ENCODE results near the gene BBS9.

BBS9 gene

GRCh38 chr7:33596686-33597085 is 467.3 kb downstream of the BBS9 start:
- no peaks in the 10 kb centered on the region for H3K36me3 ChIP-seq (ENCODE audit: insufficient read depth, low read length)
- H3K9me3 ChIP-seq (ENCODE audit: low read length): no peaks in the 10 kb centered on the region
- H3K27me3 ChIP-seq (ENCODE audit: insufficient read depth, low read length): no peaks in the 10 kb centered on the region
- H2AFZ ChIP-seq (ENCODE audit: low read depth, low read length): no peak overlapping the region
- no peak overlapping the region for H3K4me3 ChIP-seq (ENCODE audit: low read length)
- H3K4me1 ChIP-seq (ENCODE audit: insufficient read depth, low read length): no peaks in the 10 kb centered on the region

- no peaks in the 10 kb centered on the region for H3K27me3 ChIP-seq (ENCODE audit: insufficient read depth, low read length)
- H3K36me3 ChIP-seq (ENCODE audit: insufficient read depth, low read length): no peaks in the 10 kb centered on the region
- no peak overlapping the region for H2AFZ ChIP-seq (ENCODE audit: low read depth, low read length)
- H3K4me1 ChIP-seq (ENCODE audit: insufficient read depth, low read length): no peaks in the 10 kb centered on the region
- no peaks in the 10 kb centered on the region for H3K9me3 ChIP-seq (ENCODE audit: low read length)
- H3K4me3 ChIP-seq (ENCODE audit: low read length): no peak overlapping the region
These were observed 467.8 kb downstream of the BBS9 start for GRCh38 chr7:33597181-33597580.

DNA sequence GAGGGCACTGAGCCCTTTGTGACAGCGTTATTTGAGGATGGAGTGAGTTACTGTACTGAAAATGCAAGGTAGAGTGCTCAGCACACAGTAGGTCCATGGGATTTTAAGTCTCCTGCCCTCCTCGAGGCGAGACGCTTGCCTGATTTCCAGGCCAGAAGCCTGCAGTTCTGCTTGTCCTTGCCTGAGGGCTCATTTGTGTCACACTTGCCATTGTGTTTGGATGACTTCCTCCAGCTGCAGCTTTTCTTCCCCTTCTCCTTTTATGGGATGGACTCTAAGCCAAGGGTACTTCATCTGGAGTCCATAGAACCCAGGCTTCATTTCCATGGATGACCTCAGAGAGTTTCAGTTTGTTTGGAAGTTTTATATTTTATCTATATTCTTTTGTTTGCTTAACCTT is 471.7 kb downstream of the BBS9 start:
- Histone ChIP-seq H2AFZ (ENCODE audit: low read depth, low read length) (no peak overlapping the region), H3K9me3 (ENCODE audit: low read length) (no peaks in the 10 kb centered on the region), H3K4me3 (ENCODE audit: low read length) (no peak overlapping the region), H3K27me3 (ENCODE audit: insufficient read depth, low read length) (no peaks in the 10 kb centered on the region), H3K36me3 (ENCODE audit: insufficient read depth, low read length) (no peaks in the 10 kb centered on the region), H3K4me1 (ENCODE audit: insufficient read depth, low read length) (no peaks in the 10 kb centered on the region)

GRCh38 chr7:33601884-33602283 is 472.5 kb downstream of the BBS9 start:
- Histone ChIP-seq H3K4me3 (ENCODE audit: low read length) (no peak overlapping the region), H3K9me3 (ENCODE audit: low read length) (no peaks in the 10 kb centered on the region), H3K4me1 (ENCODE audit: insufficient read depth, low read length) (no peaks in the 10 kb centered on the region), H3K36me3 (ENCODE audit: insufficient read depth, low read length) (no peaks in the 10 kb centered on the region), H3K27me3 (ENCODE audit: insufficient read depth, low read length) (no peaks in the 10 kb centered on the region), H2AFZ (ENCODE audit: low read depth, low read length) (no peak overlapping the region)

- Histone ChIP-seq H3K4me3 (ENCODE audit: low read length) (no peak overlapping the region), H3K9me3 (ENCODE audit: low read length) (no peaks in the 10 kb centered on the region), H3K27me3 (ENCODE audit: insufficient read depth, low read length) (no peaks in the 10 kb centered on the region), H3K36me3 (ENCODE audit: insufficient read depth, low read length) (no peaks in the 10 kb centered on the region), H2AFZ (ENCODE audit: low read depth, low read length) (no peak overlapping the region), H3K4me1 (ENCODE audit: insufficient read depth, low read length) (no peaks in the 10 kb centered on the region)
These were observed 474.7 kb downstream of the BBS9 start for GRCh38 chr7:33604056-33604455.

DNA sequence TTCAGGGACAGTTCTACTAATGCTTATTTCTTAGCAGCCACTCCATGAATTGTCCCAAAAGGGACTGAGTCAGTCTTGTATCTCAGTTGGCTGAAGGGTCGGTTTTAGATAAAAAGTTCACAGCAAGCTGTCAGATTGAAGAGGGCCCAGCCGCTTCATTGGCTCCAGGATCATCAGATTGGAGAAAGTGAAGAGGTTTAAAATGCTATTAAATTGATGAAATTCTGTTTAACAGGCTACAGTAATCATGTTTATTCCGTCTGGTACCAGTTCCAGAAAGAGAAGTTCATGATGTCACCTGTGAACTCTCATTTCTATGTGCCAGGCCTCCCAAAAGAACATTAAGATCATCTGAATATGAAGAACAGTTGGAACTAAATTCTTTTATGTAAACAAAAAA is 481.6 kb downstream of the BBS9 start:
- H3K27me3 ChIP-seq (ENCODE audit: insufficient read depth, low read length): no peaks in the 10 kb centered on the region
- H3K4me3 ChIP-seq (ENCODE audit: low read length): no peak overlapping the region
- no peaks in the 10 kb centered on the region for H3K36me3 ChIP-seq (ENCODE audit: insufficient read depth, low read length)
- no peaks in the 10 kb centered on the region for H3K9me3 ChIP-seq (ENCODE audit: low read length)
- H2AFZ ChIP-seq (ENCODE audit: low read depth, low read length): no peak overlapping the region
- H3K4me1 ChIP-seq (ENCODE audit: insufficient read depth, low read length): no peaks in the 10 kb centered on the region

DNA sequence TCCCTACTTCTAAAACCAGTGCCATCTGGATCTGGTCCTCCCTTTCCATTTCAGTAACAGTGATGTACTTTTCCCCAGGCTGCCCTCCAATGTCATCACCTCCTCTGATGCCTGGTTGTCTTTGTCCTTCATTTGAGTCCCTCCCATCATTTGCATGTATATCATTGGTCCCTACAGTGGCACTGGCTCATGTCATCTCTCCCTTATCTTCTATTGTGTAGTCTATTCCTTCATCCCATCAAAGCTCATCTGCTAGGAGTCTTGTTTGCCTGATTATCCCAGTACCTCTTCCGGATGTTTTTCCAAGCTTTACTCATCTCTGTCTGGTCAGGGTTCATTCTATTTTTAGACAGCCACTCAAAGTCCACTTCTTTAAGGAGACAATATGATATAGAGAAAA is 483.1 kb downstream of the BBS9 start:
- no peaks in the 10 kb centered on the region for H3K9me3 ChIP-seq (ENCODE audit: low read length)
- no peak overlapping the region for H2AFZ ChIP-seq (ENCODE audit: low read depth, low read length)
- no peaks in the 10 kb centered on the region for H3K36me3 ChIP-seq (ENCODE audit: insufficient read depth, low read length)

GRCh38 chr7:33614357-33615117 is 485.2 kb downstream of the BBS9 start:
- Histone ChIP-seq H3K4me1 (ENCODE audit: insufficient read depth, low read length) (no peaks in the 10 kb centered on the region), H3K36me3 (ENCODE audit: insufficient read depth, low read length) (no peaks in the 10 kb centered on the region), H2AFZ (ENCODE audit: low read depth, low read length) (no peak overlapping the region), H3K27me3 (ENCODE audit: insufficient read depth, low read length) (no peaks in the 10 kb centered on the region), H3K4me3 (ENCODE audit: low read length) (no peak overlapping the region), H3K9me3 (ENCODE audit: low read length) (peaks cover 1% of the 10 kb centered on the region)

More for the DNA sequence above, 483.1 kb downstream of the BBS9 start:
- no peak overlapping the region for H3K4me3 ChIP-seq (ENCODE audit: low read length)
- H3K4me1 ChIP-seq (ENCODE audit: insufficient read depth, low read length): no peaks in the 10 kb centered on the region
- no peaks in the 10 kb centered on the region for H3K27me3 ChIP-seq (ENCODE audit: insufficient read depth, low read length)

DNA sequence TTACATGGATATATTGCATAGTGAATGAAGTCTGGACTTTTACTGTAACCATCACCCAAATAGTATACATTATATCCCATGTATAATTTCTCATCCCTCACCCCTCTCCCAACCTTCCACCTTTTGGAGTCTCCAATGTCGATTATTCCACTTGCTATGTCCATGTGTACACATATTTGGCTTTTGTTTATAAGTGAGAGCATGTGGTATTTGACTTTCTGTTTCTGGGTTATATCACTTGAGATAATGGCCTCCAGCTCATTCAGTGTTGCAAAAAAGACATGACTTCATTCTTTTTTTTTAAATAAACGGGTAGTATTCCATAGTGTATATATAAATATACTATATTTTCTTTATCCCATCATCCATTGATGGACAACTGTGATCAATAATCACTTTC is 487.4 kb downstream of the BBS9 start:
- Histone ChIP-seq H3K36me3 (ENCODE audit: insufficient read depth, low read length) (no peaks in the 10 kb centered on the region), H3K27me3 (ENCODE audit: insufficient read depth, low read length) (no peaks in the 10 kb centered on the region), H2AFZ (ENCODE audit: low read depth, low read length) (no peak overlapping the region), H3K4me3 (ENCODE audit: low read length) (no peak overlapping the region), H3K9me3 (ENCODE audit: low read length) (peaks cover 1% of the 10 kb centered on the region), H3K4me1 (ENCODE audit: insufficient read depth, low read length) (no peaks in the 10 kb centered on the region)

DNA sequence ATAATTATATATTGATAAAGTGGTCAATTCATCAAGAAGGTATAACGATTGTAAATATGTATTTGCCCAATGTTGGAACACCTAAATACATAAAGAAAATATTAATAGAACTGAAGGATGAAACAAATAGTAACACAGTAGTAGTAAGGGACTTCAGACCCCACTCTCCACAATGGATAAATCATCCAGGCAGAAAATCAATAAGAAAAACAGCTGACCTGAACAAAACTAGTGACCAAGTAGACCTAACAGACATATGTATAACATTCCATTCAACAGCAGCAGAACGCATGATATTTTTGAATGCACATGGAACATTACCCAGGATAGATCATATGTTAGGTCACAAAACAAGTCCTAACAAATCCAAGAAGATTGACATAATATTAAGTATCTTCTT is 489.9 kb downstream of the BBS9 start:
- no peak overlapping the region for H3K4me3 ChIP-seq (ENCODE audit: low read length)
- H3K9me3 ChIP-seq (ENCODE audit: low read length): peaks cover 1% of the 10 kb centered on the region
- H3K4me1 ChIP-seq (ENCODE audit: insufficient read depth, low read length): no peaks in the 10 kb centered on the region
- H3K27me3 ChIP-seq (ENCODE audit: insufficient read depth, low read length): no peaks in the 10 kb centered on the region
- no peak overlapping the region for H2AFZ ChIP-seq (ENCODE audit: low read depth, low read length)
- no peaks in the 10 kb centered on the region for H3K36me3 ChIP-seq (ENCODE audit: insufficient read depth, low read length)

DNA sequence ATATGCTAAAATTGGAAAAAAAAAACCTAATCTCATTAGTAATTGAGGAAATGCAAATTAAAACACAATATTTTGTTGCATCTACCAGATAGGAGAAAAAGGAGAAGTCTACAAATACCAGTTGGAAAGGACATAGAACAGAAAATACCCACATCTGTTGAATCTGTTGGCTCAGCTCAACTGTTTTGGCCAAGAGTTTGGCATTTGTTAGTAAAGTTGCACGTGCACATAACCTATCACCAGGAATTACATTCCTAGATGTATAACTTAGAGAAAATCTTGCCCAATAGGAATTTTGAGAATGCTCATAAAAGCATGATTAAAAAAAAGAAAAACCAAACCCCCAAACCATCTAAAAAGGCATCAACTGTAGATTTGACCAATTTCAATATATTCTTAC is 493.9 kb downstream of the BBS9 start:
- Histone ChIP-seq H2AFZ (ENCODE audit: low read depth, low read length) (no peak overlapping the region), H3K36me3 (ENCODE audit: insufficient read depth, low read length) (no peaks in the 10 kb centered on the region), H3K4me3 (ENCODE audit: low read length) (no peak overlapping the region), H3K9me3 (ENCODE audit: low read length) (peaks cover 5% of the 10 kb centered on the region), H3K27me3 (ENCODE audit: insufficient read depth, low read length) (no peaks in the 10 kb centered on the region), H3K4me1 (ENCODE audit: insufficient read depth, low read length) (no peaks in the 10 kb centered on the region)

DNA sequence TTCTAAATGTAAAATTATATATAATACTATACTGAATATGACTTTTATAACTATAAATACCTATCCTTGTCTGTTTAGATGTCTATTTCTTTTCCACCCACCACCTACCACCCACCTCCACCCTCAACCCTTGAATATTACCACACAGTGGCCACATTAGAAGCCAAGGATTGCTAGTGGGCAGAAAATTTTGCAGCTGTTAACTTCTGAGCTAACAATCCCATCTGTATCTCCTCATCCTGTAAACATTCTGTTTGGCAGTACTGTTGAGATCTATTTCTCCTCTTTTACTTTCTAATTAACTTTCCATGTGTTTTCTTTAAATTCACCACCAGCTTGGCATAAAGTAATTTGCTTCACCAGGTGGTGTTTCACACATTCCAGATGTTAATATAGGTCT is 494.9 kb downstream of the BBS9 start:
- Histone ChIP-seq H2AFZ (ENCODE audit: low read depth, low read length) (no peak overlapping the region), H3K9me3 (ENCODE audit: low read length) (peaks cover 5% of the 10 kb centered on the region), H3K27me3 (ENCODE audit: insufficient read depth, low read length) (no peaks in the 10 kb centered on the region), H3K36me3 (ENCODE audit: insufficient read depth, low read length) (no peaks in the 10 kb centered on the region), H3K4me3 (ENCODE audit: low read length) (no peak overlapping the region), H3K4me1 (ENCODE audit: insufficient read depth, low read length) (no peaks in the 10 kb centered on the region)

- Histone ChIP-seq H3K36me3 (ENCODE audit: insufficient read depth, low read length) (no peaks in the 10 kb centered on the region), H3K4me1 (ENCODE audit: insufficient read depth, low read length) (no peaks in the 10 kb centered on the region), H2AFZ (ENCODE audit: low read depth, low read length) (no peak overlapping the region), H3K9me3 (ENCODE audit: low read length) (peaks cover 5% of the 10 kb centered on the region), H3K4me3 (ENCODE audit: low read length) (no peak overlapping the region), H3K27me3 (ENCODE audit: insufficient read depth, low read length) (no peaks in the 10 kb centered on the region)
These were observed 497.5 kb downstream of the BBS9 start for GRCh38 chr7:33626869-33627268.

DNA sequence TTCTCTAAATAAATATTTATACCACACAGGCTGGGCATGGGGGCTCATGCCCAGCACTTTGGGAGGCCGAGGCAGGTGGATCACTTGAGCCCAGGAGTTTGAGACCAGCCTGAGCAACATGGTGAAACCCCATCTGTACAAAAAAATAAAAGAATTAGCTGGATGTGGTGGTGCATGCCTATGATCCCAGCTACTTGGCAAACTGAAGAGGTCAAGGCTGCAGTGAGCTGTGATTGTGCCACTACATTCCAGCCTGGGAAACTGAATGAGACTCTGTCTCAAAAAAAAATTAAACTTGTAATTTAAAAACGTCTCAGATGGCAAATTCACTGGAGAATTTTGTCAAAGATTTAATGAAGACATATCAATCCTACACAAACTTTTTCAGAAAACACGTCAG is 498.4 kb downstream of the BBS9 start:
- no peaks in the 10 kb centered on the region for H3K4me1 ChIP-seq (ENCODE audit: insufficient read depth, low read length)
- H3K9me3 ChIP-seq (ENCODE audit: low read length): peaks cover 5% of the 10 kb centered on the region
- no peak overlapping the region for H2AFZ ChIP-seq (ENCODE audit: low read depth, low read length)
- H3K36me3 ChIP-seq (ENCODE audit: insufficient read depth, low read length): no peaks in the 10 kb centered on the region
- no peak overlapping the region for H3K4me3 ChIP-seq (ENCODE audit: low read length)
- H3K27me3 ChIP-seq (ENCODE audit: insufficient read depth, low read length): no peaks in the 10 kb centered on the region
